ENCODE measurements around the gene PIGU. TPM values are rescaled to one million over a fixed set of nuclear protein-coding genes. Genes with fewer than 3 reads are reported as not detected.

Gene PIGU
- total and polyA plus RNA-seq, 2 of the 13 experiments (the other 11 are each of a cell fraction or from before 2014, with no cell fraction given): 45.5 to 231 TPM

GRCh38 chr20:34689486-34689885 lies 12.6 kb upstream of the PIGU start (continued):
- TF ChIP-seq ZGPAT (CRISPR knock-in tag; IDR thresholded peaks at IDR 0.05) (peak; percentile 28; the same call in 1 of the 2 replicates), HNF1B (CRISPR knock-in tag; IDR thresholded peaks at IDR 0.05) (peak; percentile 36; the same call in 1 of the 2 replicates), JUN (CRISPR knock-in tag; IDR thresholded peaks at IDR 0.05) (0 out of 2 replicates have a peak, but pooled peaks have one; percentile 51), MEIS2 (CRISPR knock-in tag; IDR thresholded peaks at IDR 0.05) (0 out of 2 replicates have a peak, but pooled peaks have one; percentile 16), KAT7 (CRISPR knock-in tag; IDR thresholded peaks at IDR 0.05; ENCODE audit: borderline replicate concordance) (no peak), RFX3 (CRISPR knock-in tag; IDR thresholded peaks at IDR 0.05) (no peak), SETDB1 (CRISPR knock-in tag; IDR thresholded peaks at IDR 0.05; ENCODE audit: borderline replicate concordance) (no peak), SAP130 (CRISPR knock-in tag; IDR thresholded peaks at IDR 0.05; ENCODE audit: low read depth) (peak; percentile 67), MAFF (IDR thresholded peaks at IDR 0.05; ENCODE audit: low read depth, low read length) (0 out of 2 replicates have a peak, but pooled peaks have one; percentile 9), ZKSCAN1 (IDR thresholded peaks at IDR 0.05; ENCODE audit: low read length) (no peak), ZNF121 (CRISPR knock-in tag; IDR thresholded peaks at IDR 0.05) (peak; percentile 85), KLF13 (CRISPR knock-in tag; IDR thresholded peaks at IDR 0.05) (no peak), ZNF546 (CRISPR knock-in tag; conservative IDR thresholded peaks at IDR 0.05) (0 out of 2 replicates have a peak, but pooled peaks have one; percentile 52), MAFK (conservative IDR thresholded peaks at IDR 0.05 in 1 of 2, IDR thresholded peaks at IDR 0.05 in 1 of 2; ENCODE audit: low read length in 2 of 2) (peak in 1 of 2 experiments; percentile 58; a peak in 2 of 4 replicates)
- TF ChIP-seq, protein P1, sequence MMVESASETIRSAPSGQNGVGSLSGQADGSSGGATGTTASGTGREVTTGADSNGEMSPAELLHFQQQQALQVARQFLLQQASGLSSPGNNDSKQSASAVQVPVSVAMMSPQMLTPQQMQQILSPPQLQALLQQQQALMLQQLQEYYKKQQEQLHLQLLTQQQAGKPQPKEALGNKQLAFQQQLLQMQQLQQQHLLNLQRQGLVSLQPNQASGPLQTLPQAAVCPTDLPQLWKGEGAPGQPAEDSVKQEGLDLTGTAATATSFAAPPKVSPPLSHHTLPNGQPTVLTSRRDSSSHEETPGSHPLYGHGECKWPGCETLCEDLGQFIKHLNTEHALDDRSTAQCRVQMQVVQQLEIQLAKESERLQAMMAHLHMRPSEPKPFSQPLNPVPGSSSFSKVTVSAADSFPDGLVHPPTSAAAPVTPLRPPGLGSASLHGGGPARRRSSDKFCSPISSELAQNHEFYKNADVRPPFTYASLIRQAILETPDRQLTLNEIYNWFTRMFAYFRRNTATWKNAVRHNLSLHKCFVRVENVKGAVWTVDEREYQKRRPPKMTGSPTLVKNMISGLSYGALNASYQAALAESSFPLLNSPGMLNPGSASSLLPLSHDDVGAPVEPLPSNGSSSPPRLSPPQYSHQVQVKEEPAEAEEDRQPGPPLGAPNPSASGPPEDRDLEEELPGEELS (CRISPR knock-in tag; IDR thresholded peaks at IDR 0.05): peak; percentile 37; the same call in 1 of the 2 replicates
